Measurements from ENCODE around the gene TUBB1.
A peak's percentile ranks its signal among the peaks of the same experiment; 100 is the strongest.

The TUBB1 gene

GRCh38 chr20:59044796-59045195 lies 25.6 kb downstream of the TUBB1 start:
- DNase-seq: no peak

GRCh38 chr20:59046862-59047261 lies 27.6 kb downstream of the TUBB1 start:
- DNase-seq: no peak

- no peak for DNase-seq
Measured at GRCh38 chr20:59047938-59048680, 28.9 kb downstream of the TUBB1 start.

GRCh38 chr20:59048681-59049030 lies 29.4 kb downstream of the TUBB1 start:
- DNase-seq: no peak

GRCh38 chr20:59050437-59050836 lies 31.2 kb downstream of the TUBB1 start:
- DNase-seq: no peak

DNA sequence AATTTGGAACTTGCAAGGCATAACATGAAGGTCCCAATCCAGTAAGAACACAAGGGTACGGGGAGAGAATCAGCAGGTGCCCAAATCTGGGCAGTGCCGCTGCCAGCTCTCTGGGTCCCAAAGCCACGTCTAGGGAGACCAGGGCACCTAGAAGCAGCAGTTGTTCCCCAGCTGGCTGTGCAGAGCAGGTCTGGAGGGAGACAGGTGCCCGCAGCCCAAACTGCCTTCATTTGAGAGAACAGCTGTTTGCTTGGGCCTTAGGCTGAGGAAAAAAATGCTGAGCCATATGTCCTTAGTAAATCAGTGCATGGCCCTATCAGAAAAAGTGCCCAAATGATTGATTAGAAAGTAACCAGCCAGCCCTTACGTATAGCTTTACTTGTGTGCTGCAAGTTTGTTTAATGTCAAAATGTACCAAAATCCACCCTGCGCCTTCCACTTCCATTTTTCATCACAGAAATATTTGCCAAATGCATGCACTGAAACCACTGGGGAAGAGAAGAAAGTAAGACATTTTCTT lies 32.5 kb downstream of the TUBB1 start:
- DNase-seq: no peak

- DNase-seq: peak; percentile 27 to 30
Measured at GRCh38 chr20:59055302-59055701, 36.1 kb downstream of the TUBB1 start.

- DNase-seq: no peak
Measured at GRCh38 chr20:59062081-59062480, 42.9 kb downstream of the TUBB1 start.

DNA sequence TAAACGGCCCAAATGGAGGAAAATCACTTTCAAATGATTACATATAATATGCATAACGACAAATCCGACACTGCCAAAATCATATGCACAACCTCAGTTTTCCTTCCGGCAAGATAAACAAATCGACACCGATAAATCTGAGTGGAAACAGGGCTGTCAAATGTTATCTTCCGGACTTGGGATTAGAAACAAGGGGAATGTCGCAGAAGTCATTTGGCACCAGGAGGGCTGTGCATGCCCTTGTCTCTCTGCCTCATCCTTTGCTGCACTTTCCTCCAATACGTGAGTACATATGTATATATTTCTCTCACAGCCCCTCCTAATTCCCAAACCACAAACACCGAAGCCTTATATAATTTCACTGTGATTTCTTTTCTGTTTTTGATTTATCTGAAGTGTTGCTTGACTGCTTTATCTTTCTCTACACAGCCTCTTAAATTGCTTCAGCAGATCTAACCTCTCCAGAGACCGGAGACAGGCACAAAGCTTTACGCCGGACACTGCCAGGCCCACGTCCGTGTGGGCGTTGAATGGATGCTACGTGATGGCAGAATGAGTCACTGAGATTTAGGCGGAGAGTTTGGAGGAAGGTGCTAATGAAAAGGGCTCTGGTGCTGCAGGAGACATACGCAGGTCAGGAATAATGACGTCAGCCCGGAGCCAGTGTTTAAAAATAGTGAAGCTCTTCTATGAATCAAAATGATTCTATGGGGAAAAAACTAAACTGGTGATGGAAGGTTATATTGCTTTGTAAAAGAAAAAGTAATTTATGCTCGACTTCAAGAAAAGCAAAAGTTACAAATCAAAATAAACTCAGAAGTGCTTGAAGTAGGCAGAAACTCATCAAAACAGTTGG lies 44.4 kb downstream of the TUBB1 start:
- DNase-seq: no peak

DNA sequence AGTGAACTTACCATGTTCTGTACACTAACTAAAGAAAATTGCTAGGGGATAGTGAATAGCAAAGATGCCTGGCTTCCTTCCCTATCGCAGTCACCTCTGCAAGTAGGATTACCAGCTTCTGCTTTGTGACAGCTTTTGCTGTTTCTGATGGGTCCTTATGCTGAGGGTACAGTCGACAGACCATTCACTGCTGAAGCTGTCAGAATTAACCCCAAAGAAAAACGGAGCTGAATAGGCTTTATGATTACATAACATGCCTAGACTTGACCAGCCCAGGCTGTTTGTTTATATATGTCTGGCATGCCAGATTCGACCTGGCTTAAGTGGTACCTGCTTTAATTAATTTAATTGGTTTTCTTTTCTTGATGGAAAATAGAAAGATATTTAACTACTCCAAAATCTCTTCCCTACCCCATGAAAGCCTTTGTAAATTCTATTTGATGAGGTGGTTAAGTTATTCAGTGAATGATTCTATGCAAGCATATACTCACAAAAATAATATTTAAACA lies 45.0 kb downstream of the TUBB1 start:
- DNase-seq: no peak

DNA sequence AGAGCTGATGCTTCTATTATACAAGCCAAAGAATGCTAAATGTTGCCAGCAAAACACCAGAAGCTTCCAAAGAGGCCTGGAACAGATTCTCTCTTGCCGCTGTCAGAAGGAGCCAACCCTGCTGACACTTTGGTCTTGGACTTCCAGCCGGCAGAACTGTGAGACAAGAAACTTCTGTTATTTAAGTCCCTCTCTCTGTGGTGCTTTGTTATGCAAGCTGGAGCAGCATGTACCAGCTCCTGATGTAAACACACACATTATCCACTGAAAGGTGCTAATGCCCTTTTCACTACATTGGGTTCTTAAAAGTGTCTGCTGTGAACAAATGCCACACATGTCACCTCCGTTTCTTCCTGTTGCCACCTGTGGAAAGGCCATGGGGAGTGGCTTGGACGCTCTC lies 49.3 kb downstream of the TUBB1 start:
- DNase-seq: no peak

GRCh38 chr20:59069026-59069425 lies 49.8 kb downstream of the TUBB1 start:
- DNase-seq: no peak

DNA sequence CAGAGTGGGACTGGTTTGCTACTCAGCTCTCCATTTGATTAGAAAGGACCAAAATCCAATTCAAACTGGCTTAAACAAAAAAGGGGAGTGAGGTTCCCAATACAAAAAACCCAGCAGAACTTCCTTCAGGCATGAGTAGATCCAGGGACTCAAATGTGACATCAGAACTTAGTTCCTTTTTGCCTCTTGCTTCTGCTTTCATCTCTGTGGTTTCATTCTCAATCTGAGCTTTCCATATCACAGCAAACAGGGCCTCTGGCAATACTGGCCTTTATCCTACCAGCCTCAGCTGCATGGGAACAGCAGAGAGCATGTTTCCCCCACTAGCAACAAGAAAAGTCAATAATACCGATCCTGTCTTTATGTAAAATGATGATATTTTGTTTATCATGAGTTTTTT lies 52.0 kb downstream of the TUBB1 start:
- no peak for DNase-seq

- DNase-seq: no peak
Measured at GRCh38 chr20:59073582-59073981, 54.4 kb downstream of the TUBB1 start.

- DNase-seq: no peak
Measured at GRCh38 chr20:59074456-59074855, 55.2 kb downstream of the TUBB1 start.

DNA sequence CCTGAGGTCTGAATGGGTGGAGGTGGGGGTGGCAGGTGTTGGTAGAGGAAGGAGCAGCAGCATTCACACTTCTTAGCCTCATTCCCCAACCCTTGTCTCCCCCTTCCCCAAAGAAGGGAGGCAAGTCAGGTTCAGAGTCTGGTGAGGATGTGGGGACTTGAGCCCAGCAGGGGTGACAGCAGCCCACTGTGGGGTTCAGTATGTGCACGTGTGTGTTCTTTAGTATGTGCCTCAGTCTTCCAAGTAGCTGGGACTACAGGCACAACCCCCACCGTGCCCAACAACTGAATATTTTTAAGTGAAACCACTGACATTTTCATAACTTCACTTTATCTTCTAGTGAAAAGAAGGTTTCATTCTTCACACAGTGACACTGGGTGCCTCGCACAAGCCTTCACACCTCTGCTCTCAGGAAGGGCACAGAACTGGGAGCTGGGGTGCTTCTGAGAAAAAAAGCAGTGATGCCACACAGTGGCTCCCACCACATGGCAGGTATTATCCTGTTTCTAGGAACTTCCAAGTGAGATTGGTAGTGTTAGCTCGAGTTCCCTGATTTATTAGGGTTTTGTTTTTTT lies 56.8 kb downstream of the TUBB1 start:
- no peak for DNase-seq

Data from Kasumi-1 (cell line).